Endometrial microvascular endothelial cells (primary cell): ENCODE measurements around the gene MRPL4. TPM values are rescaled to one million over a fixed set of nuclear protein-coding genes. Genes with fewer than 3 reads are reported as not detected.
"Not testable (repeated sequence)": the region's sequence is repeated elsewhere in the genome, so short reads cannot be mapped to it uniquely, and the experiment has no call there.

ENCODE experiments used
- in situ Hi-C: cut with HindIII; loops from 2 replicates; pipeline ENCODE4 v1.10.0; 2017; ENCODE audit warnings: low sequenced_read_pairs, low pct_unique_long_range_greater_than_20kb; ENCODE audit errors: inconsistent ontology term
- total RNA-seq: library from RNA; depleted of rRNA; stranded (reverse); fragments of >200 nt; gene quantifications from one replicate; pipeline ENCODE4 v1.2.3, GENCODE V29; 2015; ENCODE audit errors: inconsistent ontology term

MRPL4 gene
- total RNA-seq, 1 donor from 2014 or later = 117 TPM

DNA sequence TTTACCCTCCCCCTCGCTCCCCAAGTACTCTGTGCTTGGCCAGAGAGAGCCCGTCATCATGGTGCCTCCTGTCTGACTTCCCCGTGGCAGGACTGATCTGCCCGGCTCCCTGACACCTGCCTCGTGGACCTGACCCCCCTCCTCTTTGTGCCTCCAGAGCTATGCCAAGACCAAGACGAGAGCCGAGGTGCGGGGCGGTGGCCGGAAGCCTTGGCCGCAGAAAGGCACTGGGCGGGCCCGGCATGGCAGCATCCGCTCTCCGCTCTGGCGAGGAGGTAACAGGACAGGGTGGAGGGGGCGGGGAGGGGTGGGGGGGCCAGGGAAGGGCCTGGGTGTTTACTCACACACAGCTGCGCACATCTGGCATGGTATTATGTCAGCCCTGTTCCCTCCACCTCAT is 4.5 kb downstream of the MRPL4 start:
- in situ Hi-C loops = no loop called here

DNA sequence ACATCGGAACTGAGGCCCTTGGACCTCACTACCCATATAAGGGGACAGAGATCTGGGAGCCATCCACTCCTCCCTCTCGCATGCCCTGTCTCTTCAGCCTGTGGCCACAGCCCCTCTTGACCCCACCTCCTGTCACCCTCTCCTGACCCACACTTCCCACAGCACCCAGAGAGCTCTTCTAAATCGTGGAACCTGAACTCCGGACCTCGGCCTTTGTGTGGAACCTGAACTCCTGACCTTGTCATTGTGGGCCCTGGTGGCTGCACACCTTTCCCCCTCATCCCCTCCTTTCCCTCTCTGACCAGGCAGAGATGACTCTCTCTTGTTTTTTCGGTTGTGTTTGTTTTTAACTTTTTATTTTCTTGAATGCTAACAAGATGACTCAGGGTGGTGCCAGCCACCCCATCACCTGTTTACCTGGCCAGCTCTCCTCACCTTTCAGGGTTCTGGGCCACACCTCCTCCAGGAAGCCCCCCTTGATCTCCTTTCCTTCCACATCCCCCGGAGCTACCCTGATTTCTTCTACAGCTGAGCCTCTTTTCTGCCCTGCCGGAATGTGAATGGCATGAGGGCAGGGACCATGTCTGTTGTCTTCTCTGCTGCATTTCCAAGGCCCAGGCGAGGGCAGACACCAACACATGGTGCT is 5.1 kb downstream of the MRPL4 start:
- in situ Hi-C loops = no loop called here

DNA sequence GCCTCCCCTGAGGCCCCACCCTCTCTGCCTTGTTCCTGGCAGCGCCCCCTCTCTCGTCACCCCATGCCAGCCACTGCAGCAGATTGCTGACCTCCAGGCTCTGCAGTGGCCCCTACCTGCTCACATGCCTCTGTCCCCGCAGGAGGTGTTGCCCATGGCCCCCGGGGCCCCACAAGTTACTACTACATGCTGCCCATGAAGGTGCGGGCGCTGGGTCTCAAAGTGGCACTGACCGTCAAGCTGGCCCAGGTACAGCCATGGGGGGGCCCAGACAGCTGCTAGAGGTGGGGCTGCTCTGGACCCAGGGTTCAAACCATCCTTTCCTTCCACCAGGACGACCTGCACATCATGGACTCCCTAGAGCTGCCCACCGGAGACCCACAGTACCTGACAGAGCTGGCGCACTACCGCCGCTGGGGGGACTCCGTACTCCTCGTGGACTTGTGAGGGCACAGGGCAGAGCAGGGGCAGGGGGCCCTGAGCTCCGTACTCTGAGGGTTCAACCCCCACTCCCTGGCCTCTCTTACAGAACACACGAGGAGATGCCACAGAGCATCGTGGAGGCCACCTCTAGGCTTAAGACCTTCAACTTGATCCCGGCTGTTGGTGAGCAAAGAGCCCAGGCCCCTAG is 6.2 kb downstream of the MRPL4 start:
- in situ Hi-C loops = no loop called here

DNA sequence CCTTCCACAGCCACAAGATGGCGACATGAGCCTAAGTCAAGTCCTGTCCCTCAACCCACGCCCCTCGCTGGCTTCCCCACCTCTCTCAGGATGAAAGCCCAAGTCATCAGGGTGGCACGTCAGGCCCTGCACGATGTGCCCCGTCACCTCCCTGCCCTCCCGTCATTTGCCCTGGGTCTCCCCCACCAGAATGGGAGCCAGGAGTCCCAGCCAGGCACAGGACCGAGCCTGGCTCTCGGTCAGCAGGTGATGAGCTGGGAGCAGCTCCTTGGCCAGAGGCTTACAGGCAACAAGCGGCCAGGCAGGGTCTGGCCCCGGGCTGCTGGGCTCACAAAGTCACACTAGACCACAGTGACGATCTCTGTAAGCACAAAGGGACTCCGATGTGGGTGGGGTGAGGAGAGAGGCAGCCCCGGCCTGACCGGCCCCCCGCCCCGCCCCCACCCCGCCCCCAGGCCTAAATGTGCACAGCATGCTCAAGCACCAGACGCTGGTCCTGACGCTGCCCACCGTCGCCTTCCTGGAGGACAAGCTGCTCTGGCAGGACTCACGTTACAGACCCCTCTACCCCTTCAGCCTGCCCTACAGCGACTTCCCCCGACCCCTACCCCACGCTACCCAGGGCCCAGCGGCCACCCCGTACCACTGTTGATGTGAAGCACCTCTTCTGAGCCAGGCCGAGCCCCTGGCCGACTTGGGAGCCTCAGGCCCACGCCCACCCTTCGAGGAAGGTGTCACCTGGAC is 7.3 kb downstream of the MRPL4 start:
- in situ Hi-C loops = no loop called here

DNA sequence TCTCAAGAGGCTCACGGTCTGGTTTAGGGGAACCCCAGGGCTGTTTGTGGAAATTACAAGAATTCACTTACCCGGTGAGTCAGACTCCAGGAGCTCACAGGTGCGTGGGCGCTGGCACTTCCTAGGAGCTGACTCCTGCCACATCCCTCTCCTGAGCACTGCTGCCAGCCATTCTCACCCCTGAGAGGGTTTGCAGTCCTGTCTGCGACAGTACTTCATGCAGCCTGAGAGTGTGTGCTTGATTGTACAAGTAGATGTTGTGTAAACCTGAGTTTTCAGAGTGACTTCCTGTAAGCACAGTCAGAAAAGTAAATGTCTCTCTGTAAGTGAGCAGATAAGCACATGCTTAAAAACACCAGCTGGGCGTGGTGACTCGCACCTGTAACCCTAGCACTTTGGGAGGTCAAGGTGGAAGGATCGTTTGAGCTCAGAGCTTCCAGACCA is 8.1 kb downstream of the MRPL4 start:
- in situ Hi-C loops = no loop called here

DNA sequence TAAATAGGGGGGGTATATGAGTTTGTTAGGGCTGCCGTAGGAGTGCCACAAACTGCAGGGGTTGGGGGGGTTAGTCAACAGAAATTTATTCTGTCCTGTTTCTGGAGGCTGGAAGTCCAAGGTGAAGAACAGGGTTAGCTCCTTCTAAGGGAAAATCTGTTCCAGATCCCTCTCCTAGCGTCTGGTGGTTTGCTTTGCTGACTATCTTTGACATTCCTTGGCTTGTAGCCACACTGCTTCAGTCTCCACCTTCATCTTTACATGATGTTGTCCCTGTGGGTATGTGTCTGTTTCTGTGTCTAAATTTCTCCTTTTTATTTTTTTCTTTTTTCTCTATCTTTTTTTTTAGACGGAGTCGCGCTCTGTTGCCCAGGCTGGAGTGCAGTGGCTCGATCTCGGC is 10.8 kb downstream of the MRPL4 start:
- in situ Hi-C loops = no loop called here

DNA sequence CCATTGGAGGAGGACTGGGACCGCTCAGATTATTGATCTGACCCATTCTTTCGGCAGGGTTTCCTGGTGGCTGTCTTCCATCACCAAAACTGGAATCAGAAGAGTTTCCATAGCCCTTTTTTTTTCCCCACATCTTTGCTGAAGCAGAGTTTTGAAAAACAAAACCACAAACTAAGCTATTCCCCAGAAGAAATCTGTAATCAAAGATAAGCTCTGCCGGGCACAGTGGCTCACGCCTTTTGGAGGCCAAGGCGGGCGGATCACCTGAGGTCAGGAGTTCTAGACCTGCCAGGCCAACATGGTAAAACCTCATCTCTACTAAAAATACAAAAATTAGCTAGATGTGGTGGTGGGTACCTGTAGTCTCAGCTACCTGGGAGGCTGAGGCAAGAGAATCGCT is 14.7 kb downstream of the MRPL4 start:
- in situ Hi-C loops = no loop called here

DNA sequence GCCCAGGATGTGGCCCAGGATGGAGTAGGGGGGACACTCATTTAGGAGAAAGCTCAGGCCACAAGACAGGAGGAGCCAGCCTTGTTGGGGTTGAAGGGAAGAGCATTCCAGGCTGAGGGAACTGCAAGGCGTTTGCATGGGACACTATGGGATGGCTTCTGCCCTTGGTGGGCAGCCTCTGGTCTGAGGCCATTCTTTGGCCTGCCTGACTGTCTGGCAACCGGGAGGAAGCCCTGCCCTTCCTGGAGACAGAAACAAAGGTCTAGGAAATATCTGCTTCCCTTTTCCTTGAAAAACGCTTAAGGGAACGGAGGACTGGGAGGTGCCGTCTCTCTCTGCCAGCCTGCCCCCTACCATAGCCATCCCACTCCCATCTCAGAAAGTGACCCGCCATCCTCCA is 16.1 kb downstream of the MRPL4 start:
- in situ Hi-C loops = no loop called here

DNA sequence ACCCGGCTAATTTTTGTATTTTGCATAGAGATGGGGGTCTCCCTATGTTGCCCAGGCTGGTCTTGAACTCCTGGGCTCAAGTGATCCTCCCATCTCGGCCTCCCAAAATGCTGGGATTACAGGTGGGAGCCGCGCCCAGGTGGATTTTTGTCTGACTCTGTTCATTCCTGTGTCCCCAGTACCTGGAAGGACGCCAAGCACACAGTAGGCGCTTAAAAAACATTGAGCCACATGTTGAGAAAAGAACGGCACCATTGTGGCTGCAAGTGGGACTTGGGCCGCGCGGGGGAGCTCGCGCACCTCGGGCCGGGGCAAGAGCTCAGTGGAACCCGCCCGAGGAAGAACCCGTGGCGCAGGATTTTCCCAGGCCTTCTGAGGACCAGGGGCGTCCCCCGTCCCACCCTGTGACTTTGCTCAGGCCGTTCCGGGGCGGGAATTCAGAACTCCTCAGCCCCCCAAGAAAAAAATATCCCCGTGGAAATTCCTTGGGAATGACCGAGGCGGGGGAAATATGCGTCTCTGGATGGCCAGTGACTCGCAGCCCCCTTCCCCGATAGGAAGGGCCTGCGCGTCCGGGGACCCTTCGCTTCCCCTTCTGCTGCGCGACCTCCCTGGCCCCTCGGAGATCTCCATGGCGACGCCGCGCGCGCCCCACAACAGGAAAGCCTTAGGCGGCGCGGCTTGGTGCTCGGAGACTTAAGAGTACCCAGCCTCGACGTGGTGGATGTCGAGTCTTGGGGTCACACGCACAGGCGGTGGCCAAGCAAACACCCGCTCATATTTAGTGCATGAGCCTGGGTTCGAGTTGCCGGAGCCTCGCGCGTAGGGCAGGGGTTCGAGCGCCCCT is 17.5 kb downstream of the MRPL4 start:
- in situ Hi-C loops = no loop called here

DNA sequence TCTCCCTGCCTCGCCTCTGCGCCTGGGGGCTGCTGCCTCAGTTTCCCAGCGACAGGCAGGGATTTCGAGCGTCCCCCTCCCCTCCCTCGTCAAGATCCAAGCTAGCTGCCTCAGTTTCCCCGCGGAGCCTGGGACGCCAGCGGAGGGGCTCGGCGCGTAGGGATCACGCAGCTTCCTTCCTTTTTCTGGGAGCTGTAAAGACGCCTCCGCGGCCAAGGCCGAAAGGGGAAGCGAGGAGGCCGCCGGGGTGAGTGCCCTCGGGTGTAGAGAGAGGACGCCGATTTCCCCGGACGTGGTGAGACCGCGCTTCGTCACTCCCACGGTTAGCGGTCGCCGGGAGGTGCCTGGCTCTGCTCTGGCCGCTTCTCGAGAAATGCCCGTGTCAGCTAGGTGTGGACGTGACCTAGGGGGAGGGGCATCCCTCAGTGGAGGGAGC is 18.2 kb downstream of the MRPL4 start:
- in situ Hi-C loops = no loop called here

DNA sequence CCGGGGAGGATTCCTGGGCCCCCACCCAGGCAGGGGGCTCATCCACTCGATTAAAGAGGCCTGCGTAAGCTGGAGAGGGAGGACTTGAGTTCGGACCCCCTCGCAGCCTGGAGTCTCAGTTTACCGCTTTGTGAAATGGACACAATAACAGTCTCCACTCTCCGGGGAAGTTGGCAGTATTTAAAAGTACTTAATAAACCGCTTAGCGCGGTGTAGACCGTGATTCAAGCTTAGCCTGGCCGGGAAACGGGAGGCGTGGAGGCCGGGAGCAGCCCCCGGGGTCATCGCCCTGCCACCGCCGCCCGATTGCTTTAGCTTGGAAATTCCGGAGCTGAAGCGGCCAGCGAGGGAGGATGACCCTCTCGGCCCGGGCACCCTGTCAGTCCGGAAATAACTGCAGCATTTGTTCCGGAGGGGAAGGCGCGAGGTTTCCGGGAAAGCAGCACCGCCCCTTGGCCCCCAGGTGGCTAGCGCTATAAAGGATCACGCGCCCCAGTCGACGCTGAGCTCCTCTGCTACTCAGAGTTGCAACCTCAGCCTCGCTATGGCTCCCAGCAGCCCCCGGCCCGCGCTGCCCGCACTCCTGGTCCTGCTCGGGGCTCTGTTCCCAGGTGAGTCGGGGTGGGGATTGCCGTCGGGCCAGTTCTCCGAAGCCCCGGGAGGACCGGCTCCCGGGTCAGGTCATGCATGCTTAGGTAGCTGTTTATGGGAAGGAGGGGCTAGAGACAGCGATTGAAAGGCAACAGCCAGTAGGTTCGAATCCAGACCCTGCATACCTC is 18.8 kb downstream of the MRPL4 start, which contains the start of gene ICAM1:
Gene ICAM1 (plus strand): TSS at position 505 of the 779 bp plus-strand sequence. CDS start 40 bp downstream, at position 545.
- in situ Hi-C loops = no loop called here

DNA sequence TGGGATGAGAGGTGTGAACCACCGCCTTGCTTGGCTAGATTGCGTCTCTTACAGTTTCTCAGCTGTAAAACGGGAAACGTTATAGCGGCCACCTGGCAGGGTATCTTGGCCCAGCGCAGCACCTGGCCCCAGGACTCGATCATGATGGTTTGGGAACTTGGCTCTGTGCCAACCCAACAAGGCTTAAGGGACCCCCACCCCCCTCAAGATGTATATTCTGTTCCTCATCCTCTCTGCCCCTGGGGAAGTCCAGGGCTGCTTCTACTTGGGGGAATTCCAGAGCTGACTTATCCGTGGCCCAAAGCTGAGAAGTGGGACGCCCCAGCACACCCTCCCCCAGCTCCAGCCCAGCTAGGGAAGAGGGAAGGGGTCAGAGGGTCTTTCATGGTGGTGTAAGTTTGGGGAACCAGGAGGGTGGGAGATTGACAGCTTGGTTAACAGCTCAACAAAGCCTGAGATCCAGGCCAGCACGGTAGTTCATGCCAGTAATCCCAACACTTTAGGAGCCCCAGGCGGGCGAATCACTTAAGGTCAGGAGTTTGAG is 19.6 kb downstream of the MRPL4 start:
- in situ Hi-C loops = no loop called here

DNA sequence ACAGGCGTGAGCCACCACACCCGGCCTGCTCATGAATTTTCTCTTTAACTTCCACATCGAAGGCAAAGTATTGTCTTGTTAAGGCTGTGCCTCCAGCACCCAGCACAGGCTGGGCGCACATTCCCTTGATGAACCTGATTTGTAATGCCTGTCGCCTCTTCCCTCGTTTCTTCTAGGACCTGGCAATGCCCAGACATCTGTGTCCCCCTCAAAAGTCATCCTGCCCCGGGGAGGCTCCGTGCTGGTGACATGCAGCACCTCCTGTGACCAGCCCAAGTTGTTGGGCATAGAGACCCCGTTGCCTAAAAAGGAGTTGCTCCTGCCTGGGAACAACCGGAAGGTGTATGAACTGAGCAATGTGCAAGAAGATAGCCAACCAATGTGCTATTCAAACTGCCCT is 22.6 kb downstream of the MRPL4 start:
- in situ Hi-C loops = no loop called here

DNA sequence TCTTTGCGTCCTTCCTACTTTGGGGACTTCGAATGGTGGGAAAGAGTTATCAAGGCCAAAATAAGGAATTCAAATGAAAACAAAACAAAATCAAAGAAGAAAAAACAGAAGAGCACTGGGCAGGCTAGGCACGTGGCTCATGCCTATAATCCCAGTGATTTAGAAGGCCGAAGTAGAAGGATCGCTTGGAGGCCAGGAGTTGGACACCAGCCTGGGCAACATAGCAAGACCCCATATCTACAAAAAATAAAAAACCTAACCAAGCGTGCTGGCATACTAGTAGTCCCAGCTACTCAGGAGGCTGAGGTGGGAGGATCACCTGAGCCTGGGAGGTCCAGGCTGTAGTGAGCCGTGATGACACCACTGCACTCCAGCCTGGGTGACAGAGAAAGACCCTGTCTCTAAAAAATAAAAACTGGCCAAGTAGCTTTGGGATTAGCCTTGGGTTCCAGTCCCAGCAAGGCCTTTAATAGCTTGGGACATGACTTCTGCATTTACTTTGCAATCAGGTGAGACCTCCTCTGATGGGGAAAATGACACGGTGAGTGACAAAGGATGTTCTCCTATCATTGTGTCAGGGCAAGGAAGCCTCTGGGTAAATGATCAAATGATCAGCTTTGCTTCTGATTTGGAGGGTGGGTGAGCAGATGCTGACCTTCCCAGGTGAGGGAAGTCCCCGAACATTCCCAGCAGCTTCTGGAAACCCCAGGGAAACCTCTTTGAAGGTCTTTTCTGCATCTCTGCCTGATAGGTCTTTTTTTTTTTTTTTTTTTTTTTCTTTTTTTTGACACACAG is 26.0 kb downstream of the MRPL4 start:
- in situ Hi-C loops = no loop called here

DNA sequence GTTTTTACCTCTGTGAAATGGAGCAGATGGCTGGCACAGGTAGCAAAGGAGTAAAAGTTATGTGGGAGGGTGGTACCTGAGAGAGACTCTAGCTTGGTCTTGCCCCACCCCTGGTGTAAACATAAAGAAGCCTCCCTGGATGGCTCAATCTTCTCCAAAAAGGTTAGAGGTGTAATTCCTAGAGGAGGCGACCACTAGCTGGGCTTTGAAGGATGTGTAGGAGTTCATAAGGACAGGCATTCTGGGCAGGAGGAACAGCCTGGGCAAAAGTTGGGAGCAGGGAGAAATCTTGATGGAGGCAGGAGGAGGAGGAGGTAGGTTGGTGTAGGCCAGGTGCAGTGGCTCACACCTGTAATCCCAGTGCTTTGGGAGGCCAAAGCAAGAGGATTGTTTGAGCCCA is 26.9 kb downstream of the MRPL4 start:
- in situ Hi-C loops = no loop called here

DNA sequence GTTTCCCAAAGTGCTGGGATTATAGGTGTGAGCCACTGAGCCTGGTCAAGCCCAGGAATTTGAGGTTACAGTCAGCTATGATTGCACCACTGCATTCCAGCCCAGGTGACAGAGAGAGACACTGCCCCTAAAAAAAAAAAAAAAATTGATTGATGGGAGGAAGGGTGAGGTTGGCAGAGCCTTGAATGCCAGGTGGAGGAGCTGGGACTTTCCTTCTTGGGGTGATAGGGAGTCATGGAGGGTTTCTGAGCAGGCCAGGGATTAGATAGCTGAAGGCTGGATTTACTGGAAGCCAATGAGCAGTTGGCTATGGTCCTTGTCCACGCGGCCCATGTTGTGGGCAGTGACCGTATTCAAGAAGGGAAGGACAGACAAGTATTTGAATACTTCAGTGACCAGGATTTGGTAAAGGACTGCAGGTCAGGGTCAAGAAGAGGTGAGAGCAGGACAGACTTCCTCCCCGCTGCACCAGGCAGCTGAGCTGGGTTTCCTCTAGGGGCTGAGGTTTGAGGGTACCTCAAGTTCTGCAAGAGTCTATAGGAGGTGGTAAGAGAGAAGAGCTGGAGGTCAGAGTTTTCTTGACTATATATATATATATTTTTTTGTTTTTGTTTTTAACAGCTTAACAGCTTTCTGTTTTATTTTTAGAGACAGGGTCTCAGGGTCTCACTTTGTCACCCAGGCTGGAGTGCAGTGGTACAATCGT is 27.9 kb downstream of the MRPL4 start:
- in situ Hi-C loops = no loop called here

DNA sequence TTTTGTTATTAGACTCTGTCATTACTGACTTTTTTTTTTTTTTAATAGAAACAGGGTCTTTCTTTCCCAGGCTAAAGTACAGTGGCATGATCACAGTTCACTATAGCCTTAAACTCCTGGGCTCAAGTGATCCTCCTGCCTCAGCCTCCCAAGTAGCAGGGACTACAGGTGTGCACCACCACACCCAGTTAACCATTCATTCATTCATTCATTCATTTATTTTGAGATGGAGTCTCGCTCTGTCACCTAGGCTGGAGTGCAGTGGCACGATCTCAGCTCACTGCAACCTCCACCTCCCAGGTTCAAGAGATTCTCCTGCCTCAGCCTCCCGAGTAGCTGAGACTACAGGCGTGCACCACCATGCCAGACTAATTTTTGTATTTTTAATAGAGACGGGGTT is 30.0 kb downstream of the MRPL4 start:
- in situ Hi-C loops = not testable (repeated sequence)
